ENCODE data around the gene LSAMP.

LSAMP gene

DNA sequence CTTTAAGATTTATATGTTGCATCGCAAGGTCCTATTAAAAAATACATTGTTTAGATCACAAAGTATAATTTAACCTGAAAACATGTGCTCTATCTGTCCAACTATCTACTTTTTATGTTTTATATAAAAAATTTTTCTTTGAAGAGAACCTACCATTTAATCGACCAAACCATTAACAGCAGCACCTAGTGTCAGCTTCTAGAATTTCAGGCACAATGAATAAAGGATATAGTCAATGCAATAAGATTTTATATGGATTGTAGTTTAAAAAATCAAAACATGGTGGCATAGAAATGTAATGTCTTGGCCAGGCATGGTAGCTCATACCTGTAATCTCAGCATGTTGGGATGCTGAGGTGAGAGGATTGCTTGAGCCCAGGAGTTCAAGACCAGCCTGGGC is 508.2 kb downstream of the LSAMP start (continued):
- TF ChIP-seq, protein P1, sequence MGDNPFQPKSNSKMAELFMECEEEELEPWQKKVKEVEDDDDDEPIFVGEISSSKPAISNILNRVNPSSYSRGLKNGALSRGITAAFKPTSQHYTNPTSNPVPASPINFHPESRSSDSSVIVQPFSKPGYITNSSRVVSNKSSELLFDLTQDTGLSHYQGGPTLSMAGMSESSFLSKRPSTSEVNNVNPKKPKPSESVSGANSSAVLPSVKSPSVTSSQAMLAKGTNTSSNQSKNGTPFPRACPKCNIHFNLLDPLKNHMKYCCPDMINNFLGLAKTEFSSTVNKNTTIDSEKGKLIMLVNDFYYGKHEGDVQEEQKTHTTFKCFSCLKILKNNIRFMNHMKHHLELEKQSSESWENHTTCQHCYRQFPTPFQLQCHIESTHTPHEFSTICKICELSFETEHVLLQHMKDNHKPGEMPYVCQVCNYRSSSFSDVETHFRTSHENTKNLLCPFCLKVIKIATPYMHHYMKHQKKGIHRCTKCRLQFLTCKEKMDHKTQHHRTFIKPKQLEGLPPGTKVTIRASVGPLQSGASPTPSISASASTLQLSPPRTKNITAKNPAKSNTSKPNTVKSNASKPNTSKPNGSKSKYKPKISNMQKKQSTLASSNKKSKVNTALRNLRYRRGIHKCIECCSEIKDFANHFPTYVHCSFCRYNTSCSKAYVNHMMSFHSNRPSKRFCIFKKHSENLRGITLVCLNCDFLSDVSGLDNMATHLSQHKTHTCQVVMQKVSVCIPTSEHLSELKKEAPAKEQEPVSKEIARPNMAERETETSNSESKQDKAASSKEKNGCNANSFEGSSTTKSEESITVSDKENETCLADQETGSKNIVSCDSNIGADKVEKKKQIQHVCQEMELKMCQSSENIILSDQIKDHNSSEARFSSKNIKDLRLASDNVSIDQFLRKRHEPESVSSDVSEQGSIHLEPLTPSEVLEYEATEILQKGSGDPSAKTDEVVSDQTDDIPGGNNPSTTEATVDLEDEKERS (tag by site-specific recombination; IDR thresholded peaks at IDR 0.05) = no peak
- TF ChIP-seq ZNF391 (tag by site-specific recombination; IDR thresholded peaks at IDR 0.05; ENCODE audit: borderline replicate concordance, low read depth) = no peak

DNA sequence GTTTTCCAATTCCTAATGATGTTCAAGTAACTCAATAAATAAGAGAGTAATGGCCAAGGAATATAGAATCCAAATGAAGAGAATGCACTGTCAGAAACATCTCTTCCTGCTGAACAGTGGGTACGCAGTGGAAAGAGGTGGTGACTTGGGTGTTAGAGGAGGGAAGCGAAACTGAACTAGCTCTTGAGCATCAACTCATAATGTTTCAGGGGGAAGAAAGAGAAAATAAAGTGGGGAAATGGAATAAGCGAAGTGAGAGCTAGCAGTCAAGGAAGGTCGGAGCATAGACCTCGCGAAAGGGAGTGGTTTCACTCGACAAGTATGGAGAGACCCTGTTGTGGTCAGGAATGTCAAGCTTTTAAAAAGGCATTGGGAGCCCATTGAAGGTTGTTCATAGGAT is 512.5 kb downstream of the LSAMP start:
- CTCF ChIA-PET = interaction anchor here (0.6 kb wide), 1 partner anchor 1693 kb away, joined by 4 read pairs; no protein-coding TSS in a partner anchor
- no peak for TF ChIP-seq ZNF121 (tag by site-specific recombination; IDR thresholded peaks at IDR 0.05)
- TF ChIP-seq, protein P2, sequence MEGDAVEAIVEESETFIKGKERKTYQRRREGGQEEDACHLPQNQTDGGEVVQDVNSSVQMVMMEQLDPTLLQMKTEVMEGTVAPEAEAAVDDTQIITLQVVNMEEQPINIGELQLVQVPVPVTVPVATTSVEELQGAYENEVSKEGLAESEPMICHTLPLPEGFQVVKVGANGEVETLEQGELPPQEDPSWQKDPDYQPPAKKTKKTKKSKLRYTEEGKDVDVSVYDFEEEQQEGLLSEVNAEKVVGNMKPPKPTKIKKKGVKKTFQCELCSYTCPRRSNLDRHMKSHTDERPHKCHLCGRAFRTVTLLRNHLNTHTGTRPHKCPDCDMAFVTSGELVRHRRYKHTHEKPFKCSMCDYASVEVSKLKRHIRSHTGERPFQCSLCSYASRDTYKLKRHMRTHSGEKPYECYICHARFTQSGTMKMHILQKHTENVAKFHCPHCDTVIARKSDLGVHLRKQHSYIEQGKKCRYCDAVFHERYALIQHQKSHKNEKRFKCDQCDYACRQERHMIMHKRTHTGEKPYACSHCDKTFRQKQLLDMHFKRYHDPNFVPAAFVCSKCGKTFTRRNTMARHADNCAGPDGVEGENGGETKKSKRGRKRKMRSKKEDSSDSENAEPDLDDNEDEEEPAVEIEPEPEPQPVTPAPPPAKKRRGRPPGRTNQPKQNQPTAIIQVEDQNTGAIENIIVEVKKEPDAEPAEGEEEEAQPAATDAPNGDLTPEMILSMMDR (tag by site-specific recombination; IDR thresholded peaks at IDR 0.05) = no peak
- Histone ChIP-seq H3K27ac (ENCODE audit: extremely low read depth, low read depth, low read length) (no peak overlapping the region), H3K4me1 (ENCODE audit: control insufficient read depth, insufficient read depth, low read length) (no peaks in the 10 kb centered on the region), H3K9me3 (ENCODE audit: control insufficient read depth, insufficient read depth, low read depth, low read length) (no peaks in the 10 kb centered on the region), H3K4me3 (ENCODE audit: low read depth, low read length) (no peak overlapping the region), H3K36me3 (ENCODE audit: control insufficient read depth in 2 of 2, insufficient read depth in 1 of 2, low read length in 2 of 2) (no peaks in the 10 kb centered on the region)
- POLR2A ChIA-PET = no interaction called here

DNA sequence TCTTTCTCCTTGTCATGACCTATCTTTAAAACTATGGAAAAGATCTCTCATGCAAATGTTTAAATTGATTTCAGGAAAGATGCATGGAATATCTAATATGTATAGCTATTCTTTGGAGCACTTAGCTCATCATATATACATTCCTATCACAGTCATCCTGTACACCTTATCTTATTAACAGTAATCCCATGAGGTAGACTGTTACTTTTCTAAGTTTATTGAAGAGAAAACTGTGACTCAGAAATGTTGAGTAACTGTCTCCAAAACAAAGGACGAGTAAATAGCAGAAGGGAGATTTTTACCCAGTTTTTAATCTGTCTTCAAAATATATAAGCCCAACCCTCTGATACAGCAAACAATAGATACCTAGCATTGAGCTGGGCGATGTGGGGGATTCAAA is 513.7 kb downstream of the LSAMP start:
- no peak overlapping the region for H3K4me3 ChIP-seq (ENCODE audit: low read depth, low read length)
- H3K36me3 ChIP-seq (ENCODE audit: control insufficient read depth in 2 of 2, insufficient read depth in 1 of 2, low read length in 2 of 2) = no peaks in the 10 kb centered on the region
- H3K27ac ChIP-seq (ENCODE audit: extremely low read depth, low read depth, low read length) = no peak overlapping the region
- H3K9me3 ChIP-seq (ENCODE audit: control insufficient read depth, insufficient read depth, low read depth, low read length) = no peaks in the 10 kb centered on the region
- ChIA-PET POLR2A (no interaction called here), CTCF (interaction anchor here (0.7 kb wide), 1 partner anchor 9 kb away, joined by 3 read pairs; no protein-coding TSS in a partner anchor)
- no peaks in the 10 kb centered on the region for H3K4me1 ChIP-seq (ENCODE audit: control insufficient read depth, insufficient read depth, low read length)
- no peak for TF ChIP-seq ZNF121 (tag by site-specific recombination; IDR thresholded peaks at IDR 0.05)
- TF ChIP-seq, protein P3, sequence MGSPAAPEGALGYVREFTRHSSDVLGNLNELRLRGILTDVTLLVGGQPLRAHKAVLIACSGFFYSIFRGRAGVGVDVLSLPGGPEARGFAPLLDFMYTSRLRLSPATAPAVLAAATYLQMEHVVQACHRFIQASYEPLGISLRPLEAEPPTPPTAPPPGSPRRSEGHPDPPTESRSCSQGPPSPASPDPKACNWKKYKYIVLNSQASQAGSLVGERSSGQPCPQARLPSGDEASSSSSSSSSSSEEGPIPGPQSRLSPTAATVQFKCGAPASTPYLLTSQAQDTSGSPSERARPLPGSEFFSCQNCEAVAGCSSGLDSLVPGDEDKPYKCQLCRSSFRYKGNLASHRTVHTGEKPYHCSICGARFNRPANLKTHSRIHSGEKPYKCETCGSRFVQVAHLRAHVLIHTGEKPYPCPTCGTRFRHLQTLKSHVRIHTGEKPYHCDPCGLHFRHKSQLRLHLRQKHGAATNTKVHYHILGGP (tag by site-specific recombination; IDR thresholded peaks at IDR 0.05) = no peak
- TF ChIP-seq ZNF404 (tag by site-specific recombination; IDR thresholded peaks at IDR 0.05) = no peak
- TF ChIP-seq, protein P4, sequence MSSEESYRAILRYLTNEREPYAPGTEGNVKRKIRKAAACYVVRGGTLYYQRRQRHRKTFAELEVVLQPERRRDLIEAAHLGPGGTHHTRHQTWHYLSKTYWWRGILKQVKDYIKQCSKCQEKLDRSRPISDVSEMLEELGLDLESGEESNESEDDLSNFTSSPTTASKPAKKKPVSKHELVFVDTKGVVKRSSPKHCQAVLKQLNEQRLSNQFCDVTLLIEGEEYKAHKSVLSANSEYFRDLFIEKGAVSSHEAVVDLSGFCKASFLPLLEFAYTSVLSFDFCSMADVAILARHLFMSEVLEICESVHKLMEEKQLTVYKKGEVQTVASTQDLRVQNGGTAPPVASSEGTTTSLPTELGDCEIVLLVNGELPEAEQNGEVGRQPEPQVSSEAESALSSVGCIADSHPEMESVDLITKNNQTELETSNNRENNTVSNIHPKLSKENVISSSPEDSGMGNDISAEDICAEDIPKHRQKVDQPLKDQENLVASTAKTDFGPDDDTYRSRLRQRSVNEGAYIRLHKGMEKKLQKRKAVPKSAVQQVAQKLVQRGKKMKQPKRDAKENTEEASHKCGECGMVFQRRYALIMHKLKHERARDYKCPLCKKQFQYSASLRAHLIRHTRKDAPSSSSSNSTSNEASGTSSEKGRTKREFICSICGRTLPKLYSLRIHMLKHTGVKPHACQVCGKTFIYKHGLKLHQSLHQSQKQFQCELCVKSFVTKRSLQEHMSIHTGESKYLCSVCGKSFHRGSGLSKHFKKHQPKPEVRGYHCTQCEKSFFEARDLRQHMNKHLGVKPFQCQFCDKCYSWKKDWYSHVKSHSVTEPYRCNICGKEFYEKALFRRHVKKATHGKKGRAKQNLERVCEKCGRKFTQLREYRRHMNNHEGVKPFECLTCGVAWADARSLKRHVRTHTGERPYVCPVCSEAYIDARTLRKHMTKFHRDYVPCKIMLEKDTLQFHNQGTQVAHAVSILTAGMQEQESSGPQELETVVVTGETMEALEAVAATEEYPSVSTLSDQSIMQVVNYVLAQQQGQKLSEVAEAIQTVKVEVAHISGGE (tag by site-specific recombination; conservative IDR thresholded peaks at IDR 0.05; ENCODE audit: low read depth) = no peak
- no peak for TF ChIP-seq ZNF610 (tag by site-specific recombination; IDR thresholded peaks at IDR 0.05; ENCODE audit: borderline replicate concordance)
- TF ChIP-seq SALL2 (tag by site-specific recombination; IDR thresholded peaks at IDR 0.05; ENCODE audit: borderline replicate concordance) = no peak
- no peak for TF ChIP-seq ZNF596 (tag by site-specific recombination; IDR thresholded peaks at IDR 0.05)
- no peak for TF ChIP-seq ZBTB7A (tag by site-specific recombination; IDR thresholded peaks at IDR 0.05; ENCODE audit: low read depth)
- TF ChIP-seq ZNF394 (tag by site-specific recombination; IDR thresholded peaks at IDR 0.05; ENCODE audit: borderline replicate concordance) = no peak
- TF ChIP-seq ZNF350 (tag by site-specific recombination; IDR thresholded peaks at IDR 0.05) = no peak
- TF ChIP-seq, protein P5, sequence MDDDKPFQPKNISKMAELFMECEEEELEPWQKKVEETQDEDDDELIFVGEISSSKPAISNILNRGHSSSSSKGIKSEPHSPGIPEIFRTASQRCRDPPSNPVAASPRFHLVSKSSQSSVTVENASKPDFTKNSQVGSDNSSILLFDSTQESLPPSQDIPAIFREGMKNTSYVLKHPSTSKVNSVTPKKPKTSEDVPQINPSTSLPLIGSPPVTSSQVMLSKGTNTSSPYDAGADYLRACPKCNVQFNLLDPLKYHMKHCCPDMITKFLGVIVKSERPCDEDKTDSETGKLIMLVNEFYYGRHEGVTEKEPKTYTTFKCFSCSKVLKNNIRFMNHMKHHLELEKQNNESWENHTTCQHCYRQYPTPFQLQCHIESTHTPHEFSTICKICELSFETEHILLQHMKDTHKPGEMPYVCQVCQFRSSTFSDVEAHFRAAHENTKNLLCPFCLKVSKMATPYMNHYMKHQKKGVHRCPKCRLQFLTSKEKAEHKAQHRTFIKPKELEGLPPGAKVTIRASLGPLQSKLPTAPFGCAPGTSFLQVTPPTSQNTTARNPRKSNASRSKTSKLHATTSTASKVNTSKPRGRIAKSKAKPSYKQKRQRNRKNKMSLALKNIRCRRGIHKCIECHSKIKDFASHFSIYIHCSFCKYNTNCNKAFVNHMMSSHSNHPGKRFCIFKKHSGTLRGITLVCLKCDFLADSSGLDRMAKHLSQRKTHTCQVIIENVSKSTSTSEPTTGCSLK (tag by site-specific recombination; IDR thresholded peaks at IDR 0.05) = no peak
- no peak for TF ChIP-seq ZNF843 (tag by site-specific recombination; IDR thresholded peaks at IDR 0.05)
- TF ChIP-seq, protein P6, sequence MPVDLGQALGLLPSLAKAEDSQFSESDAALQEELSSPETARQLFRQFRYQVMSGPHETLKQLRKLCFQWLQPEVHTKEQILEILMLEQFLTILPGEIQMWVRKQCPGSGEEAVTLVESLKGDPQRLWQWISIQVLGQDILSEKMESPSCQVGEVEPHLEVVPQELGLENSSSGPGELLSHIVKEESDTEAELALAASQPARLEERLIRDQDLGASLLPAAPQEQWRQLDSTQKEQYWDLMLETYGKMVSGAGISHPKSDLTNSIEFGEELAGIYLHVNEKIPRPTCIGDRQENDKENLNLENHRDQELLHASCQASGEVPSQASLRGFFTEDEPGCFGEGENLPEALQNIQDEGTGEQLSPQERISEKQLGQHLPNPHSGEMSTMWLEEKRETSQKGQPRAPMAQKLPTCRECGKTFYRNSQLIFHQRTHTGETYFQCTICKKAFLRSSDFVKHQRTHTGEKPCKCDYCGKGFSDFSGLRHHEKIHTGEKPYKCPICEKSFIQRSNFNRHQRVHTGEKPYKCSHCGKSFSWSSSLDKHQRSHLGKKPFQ (tag by site-specific recombination; IDR thresholded peaks at IDR 0.05) = no peak
- TF ChIP-seq ZNF529 (tag by site-specific recombination; IDR thresholded peaks at IDR 0.05; ENCODE audit: insufficient replicate concordance) = no peak
